CD4-positive, CD25-positive, alpha-beta regulatory T cell (primary cell): ENCODE data around the gene HGS. TPM values are rescaled to one million over a fixed set of nuclear protein-coding genes. Genes with fewer than 3 reads are reported as not detected.

Experiments used
- ATAC-seq, 2 donors: fragments of 150-1000 bp; cut with Tn5 transposase; one replicate each; pipeline ENCODE4 v1.10.0; 2021; ENCODE audit warnings: low read depth in 2 of 2, moderate number of reproducible peaks in 2 of 2, moderate library complexity in 1 of 2
- DNase-seq, 3 donors: peaks; one replicate each; pipeline versions ENCODE4 v3.0.0 to v3.0.0-alpha.2; 2012 to 2022; ENCODE audit warnings: mixed read lengths in 1 of 3
- H3K27ac ChIP-seq: one replicate; pipeline ENCODE4 v1.7.0; 2013; ENCODE audit warnings: mild to moderate bottlenecking, low read length; ENCODE audit not compliant: insufficient read depth, poor library complexity, severe bottlenecking
- H3K27me3 ChIP-seq: one replicate; pipeline ENCODE4 v1.7.0; 2013; ENCODE audit warnings: low read length; ENCODE audit not compliant: control insufficient read depth, insufficient read depth
- H3K36me3 ChIP-seq: one replicate; pipeline ENCODE4 v1.7.0; 2013; ENCODE audit warnings: mild to moderate bottlenecking, low read length, moderate library complexity; ENCODE audit not compliant: control insufficient read depth, insufficient read depth
- H3K4me1 ChIP-seq: 2 replicates; pipeline ENCODE4 v1.7.0; 2013; ENCODE audit warnings: mild to moderate bottlenecking, low read length; ENCODE audit not compliant: insufficient read depth, control insufficient read depth, poor library complexity, severe bottlenecking
- H3K4me3 ChIP-seq: one replicate; pipeline ENCODE4 v1.7.0; 2013; ENCODE audit warnings: low read depth, mild to moderate bottlenecking, low read length, moderate library complexity
- H3K9me3 ChIP-seq, 2 experiments: 1 replicate in 1 of 2; 2 replicates in 1 of 2; pipeline ENCODE4 v1.7.0; 2013; ENCODE audit warnings: low read length in 2 of 2, mild to moderate bottlenecking in 1 of 2, moderate library complexity in 1 of 2; ENCODE audit not compliant: control insufficient read depth in 2 of 2
- H3K27ac Mint-ChIP-seq, 3 donors: one replicate each; pipeline ENCODE4 v1.8.0; 2020 to 2022; ENCODE audit warnings: mild to moderate bottlenecking in 3 of 3, mixed read lengths in 3 of 3, moderate library complexity in 2 of 3
- H3K27me3 Mint-ChIP-seq: one replicate; pipeline ENCODE4 v1.8.0; 2022; ENCODE audit warnings: mild to moderate bottlenecking, mixed read lengths
- H3K36me3 Mint-ChIP-seq: one replicate; pipeline ENCODE4 v1.8.0; 2020; ENCODE audit warnings: mixed read lengths
- H3K4me1 Mint-ChIP-seq, 4 donors: one replicate each; pipeline ENCODE4 v1.8.0; 2020 to 2022; ENCODE audit warnings: mixed read lengths in 4 of 4, mild to moderate bottlenecking in 1 of 4
- H3K4me3 Mint-ChIP-seq, 4 donors: one replicate each; pipeline ENCODE4 v1.8.0; 2020 to 2022; ENCODE audit warnings: mild to moderate bottlenecking in 4 of 4, mixed read lengths in 4 of 4, moderate library complexity in 3 of 4
- H3K9me3 Mint-ChIP-seq, 7 donors: one replicate each; pipeline ENCODE4 v1.8.0; 2020 to 2022; ENCODE audit warnings: mixed read lengths in 7 of 7, mild to moderate bottlenecking in 3 of 7, moderate library complexity in 2 of 7
- polyA plus RNA-seq, 4 donors: library from polyadenylated mRNA; unstranded; fragments of 300-500 nt; fragmentation: Illumina TruSeq; gene quantifications; one replicate each; pipeline ENCODE4 v1.2.3, GENCODE V29; 2021
- total RNA-seq: library from RNA; stranded (reverse); gene quantifications from one replicate; pipeline ENCODE4 v1.2.3, GENCODE V29; 2022

Gene HGS, protein sequence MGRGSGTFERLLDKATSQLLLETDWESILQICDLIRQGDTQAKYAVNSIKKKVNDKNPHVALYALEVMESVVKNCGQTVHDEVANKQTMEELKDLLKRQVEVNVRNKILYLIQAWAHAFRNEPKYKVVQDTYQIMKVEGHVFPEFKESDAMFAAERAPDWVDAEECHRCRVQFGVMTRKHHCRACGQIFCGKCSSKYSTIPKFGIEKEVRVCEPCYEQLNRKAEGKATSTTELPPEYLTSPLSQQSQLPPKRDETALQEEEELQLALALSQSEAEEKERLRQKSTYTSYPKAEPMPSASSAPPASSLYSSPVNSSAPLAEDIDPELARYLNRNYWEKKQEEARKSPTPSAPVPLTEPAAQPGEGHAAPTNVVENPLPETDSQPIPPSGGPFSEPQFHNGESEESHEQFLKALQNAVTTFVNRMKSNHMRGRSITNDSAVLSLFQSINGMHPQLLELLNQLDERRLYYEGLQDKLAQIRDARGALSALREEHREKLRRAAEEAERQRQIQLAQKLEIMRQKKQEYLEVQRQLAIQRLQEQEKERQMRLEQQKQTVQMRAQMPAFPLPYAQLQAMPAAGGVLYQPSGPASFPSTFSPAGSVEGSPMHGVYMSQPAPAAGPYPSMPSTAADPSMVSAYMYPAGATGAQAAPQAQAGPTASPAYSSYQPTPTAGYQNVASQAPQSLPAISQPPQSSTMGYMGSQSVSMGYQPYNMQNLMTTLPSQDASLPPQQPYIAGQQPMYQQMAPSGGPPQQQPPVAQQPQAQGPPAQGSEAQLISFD
- total RNA-seq = 148 TPM
- 10 to 100 TPM; 23.4 to 30.5 (median 27.7) TPM for polyA plus RNA-seq

GRCh38 chr17:81683584-81684441 lies at the start of gene HGS, which contains the start of gene ARL16:
HGS (plus strand) TSS chr17:81684011; CDS start chr17:81684067, 56 bp downstream.
ARL16 (minus strand) TSS chr17:81683797; CDS start chr17:81683753, 44 bp downstream.
- ATAC-seq (peak; percentile 98 to 99), DNase-seq (peak; percentile 96 to 99 (median 97))
- Histone ChIP-seq H3K9me3 (no peaks in the 10 kb centered on the region), H3K27ac (peak within 1 kb of the TSS; percentile 68), H3K36me3 (peaks cover 25% of the 10 kb centered on the region), H3K4me1 (peaks cover 25% of the 10 kb centered on the region), H3K4me3 (peak within 1 kb of the TSS; percentile 89), H3K27me3 (no peaks in the 10 kb centered on the region)
- Mint-ChIP-seq H3K4me1 (peaks cover 5 to 50% (median 11%) of the 10 kb centered on the region in 4 donors), H3K27ac (peak within 1 kb of the TSS; percentile 94 to 99 (median 95)), H3K36me3 (peaks cover 8% of the 10 kb centered on the region), H3K27me3 (no peaks in the 10 kb centered on the region), H3K9me3 (no peaks in the 10 kb centered on the region), H3K4me3 (peak within 1 kb of the TSS; percentile 95 to 99 (median 98))

- Histone ChIP-seq H3K4me1 (peaks cover 18% of the 10 kb centered on the region), H3K27me3 (no peaks in the 10 kb centered on the region), H3K4me3 (peak overlapping the region; percentile 87), H3K36me3 (no peaks in the 10 kb centered on the region), H3K9me3 (no peaks in the 10 kb centered on the region), H3K27ac (no peak overlapping the region)
- no peaks in the 10 kb centered on the region for H3K27me3 Mint-ChIP-seq
- DNase-seq (no peak), ATAC-seq (no peak)
- no peaks in the 10 kb centered on the region for H3K9me3 Mint-ChIP-seq
- peak overlapping the region; percentile 9 to 93 (median 90) for H3K27ac Mint-ChIP-seq
- H3K4me3 Mint-ChIP-seq = peak overlapping the region; percentile 49 to 96 (median 91)
- no peaks in the 10 kb centered on the region for H3K36me3 Mint-ChIP-seq
- H3K4me1 Mint-ChIP-seq = peaks cover 0 to 39% (median 18%) of the 10 kb centered on the region in 4 donors
Measured at GRCh38 chr17:81635431-81635830, 48.4 kb upstream of the HGS start.

GRCh38 chr17:81635973-81636504 lies 47.8 kb upstream of the HGS start:
- Histone ChIP-seq H3K27me3 (no peaks in the 10 kb centered on the region), H3K9me3 (no peaks in the 10 kb centered on the region), H3K4me1 (peaks cover 18% of the 10 kb centered on the region), H3K27ac (no peak overlapping the region), H3K4me3 (peak overlapping the region; percentile 87), H3K36me3 (no peaks in the 10 kb centered on the region)
- DNase-seq (no peak), ATAC-seq (no peak)
- peak overlapping the region; percentile 76 to 93 (median 90) for H3K27ac Mint-ChIP-seq
- no peaks in the 10 kb centered on the region for H3K27me3 Mint-ChIP-seq
- H3K36me3 Mint-ChIP-seq = no peaks in the 10 kb centered on the region
- peaks cover 0 to 39% (median 18%) of the 10 kb centered on the region in 4 donors for H3K4me1 Mint-ChIP-seq
- no peaks in the 10 kb centered on the region for H3K9me3 Mint-ChIP-seq
- H3K4me3 Mint-ChIP-seq = peak overlapping the region; percentile 88 to 96 (median 95)

- DNase-seq = peak; percentile 72 to 82 (median 78)
- H3K36me3 ChIP-seq = no peaks in the 10 kb centered on the region
- H3K27ac Mint-ChIP-seq = peak within 1 kb of the TSS; percentile 76 to 93 (median 90)
- H3K4me1 ChIP-seq = peaks cover 18% of the 10 kb centered on the region
- H3K27ac ChIP-seq = peak within 1 kb of the TSS; percentile 41
- peaks cover 0 to 35% (median 18%) of the 10 kb centered on the region in 4 donors for H3K4me1 Mint-ChIP-seq
- H3K4me3 Mint-ChIP-seq = peak within 1 kb of the TSS; percentile 88 to 96 (median 95)
- H3K9me3 ChIP-seq = no peaks in the 10 kb centered on the region
- H3K27me3 Mint-ChIP-seq = no peaks in the 10 kb centered on the region
- peak within 1 kb of the TSS; percentile 87 for H3K4me3 ChIP-seq
- no peaks in the 10 kb centered on the region for H3K36me3 Mint-ChIP-seq
- peak; percentile 85 to 91 for ATAC-seq
- H3K9me3 Mint-ChIP-seq = no peaks in the 10 kb centered on the region
- no peaks in the 10 kb centered on the region for H3K27me3 ChIP-seq
Measured at GRCh38 chr17:81636505-81637288, 47.1 kb upstream of the HGS start, which contains the start of the genes NPLOC4 and TSPAN10. NPLOC4 (minus strand) TSS chr17:81637112; CDS start chr17:81636930, 182 bp downstream. TSPAN10 (plus strand) TSS chr17:81637196; CDS start chr17:81642413, 5,217 bp downstream.

DNA sequence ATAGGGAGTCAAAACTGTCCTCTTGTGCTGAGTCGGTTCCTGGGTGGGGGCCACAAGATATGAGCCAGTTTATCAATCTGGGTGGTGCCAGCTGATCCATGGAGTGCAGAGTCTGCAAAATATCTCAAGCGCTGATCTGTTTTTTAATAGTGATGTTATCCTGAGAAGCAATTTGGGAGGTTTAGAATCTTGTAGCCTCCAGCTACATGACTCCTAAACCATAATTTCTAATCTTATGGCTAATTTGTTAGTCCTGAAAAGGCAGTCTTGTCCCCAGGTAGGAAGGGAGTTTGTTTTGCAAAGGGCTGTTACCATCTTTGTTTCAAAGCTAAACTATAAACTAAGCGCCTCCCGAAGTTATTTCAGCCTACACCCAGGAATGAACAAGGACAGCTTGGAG lies 45.1 kb upstream of the HGS start:
- Mint-ChIP-seq H3K36me3 (no peaks in the 10 kb centered on the region), H3K4me3 (peak overlapping the region; percentile 16 to 88 (median 65)), H3K9me3 (no peaks in the 10 kb centered on the region), H3K27me3 (no peaks in the 10 kb centered on the region), H3K27ac (no peak overlapping the region), H3K4me1 (peaks cover 0 to 24% (median 13%) of the 10 kb centered on the region in 4 donors)
- Histone ChIP-seq H3K4me3 (no peak overlapping the region), H3K27ac (no peak overlapping the region), H3K9me3 (no peaks in the 10 kb centered on the region), H3K4me1 (peaks cover 14% of the 10 kb centered on the region), H3K27me3 (no peaks in the 10 kb centered on the region), H3K36me3 (no peaks in the 10 kb centered on the region)
- ATAC-seq (no peak), DNase-seq (no peak)

GRCh38 chr17:81640011-81640410 lies 43.8 kb upstream of the HGS start:
- no peak overlapping the region for H3K27ac Mint-ChIP-seq
- H3K27ac ChIP-seq = no peak overlapping the region
- H3K4me3 ChIP-seq = no peak overlapping the region
- H3K27me3 Mint-ChIP-seq = no peaks in the 10 kb centered on the region
- DNase-seq (no peak), ATAC-seq (no peak)
- no peaks in the 10 kb centered on the region for H3K36me3 ChIP-seq
- H3K36me3 Mint-ChIP-seq = no peaks in the 10 kb centered on the region
- peak overlapping the region in 1 of 4 donors; percentile 51 for H3K4me3 Mint-ChIP-seq
- H3K27me3 ChIP-seq = no peaks in the 10 kb centered on the region
- peaks cover 14% of the 10 kb centered on the region for H3K4me1 ChIP-seq
- H3K9me3 Mint-ChIP-seq = no peaks in the 10 kb centered on the region
- peaks cover 0 to 18% (median 10%) of the 10 kb centered on the region in 4 donors for H3K4me1 Mint-ChIP-seq
- H3K9me3 ChIP-seq = no peaks in the 10 kb centered on the region
